T-helper 2 cell treated with Interferon-gamma antibody and Interleukin-4, amounts not matched to agents 5 μg/mL and 100 μg/mL, for 36 hours (primary cell): ENCODE results near the gene RHBG.
"Not testable (repeated sequence)": the region's sequence is repeated elsewhere in the genome, so short reads cannot be mapped to it uniquely, and the experiment has no call there.

Source experiments
- DNase-seq: peaks from one replicate; pipeline ENCODE4 v3.0.0; 2021; ENCODE audit warnings: low spot score
- H3K27ac Mint-ChIP-seq: one replicate; pipeline ENCODE4 v1.8.0; 2021; ENCODE audit warnings: mild to moderate bottlenecking, mixed read lengths
- H3K27me3 Mint-ChIP-seq: one replicate; pipeline ENCODE4 v1.8.0; 2021; ENCODE audit warnings: low read depth, mixed read lengths
- H3K36me3 Mint-ChIP-seq: one replicate; pipeline ENCODE4 v1.8.0; 2021; ENCODE audit warnings: low read depth, mixed read lengths
- H3K4me1 Mint-ChIP-seq: one replicate; pipeline ENCODE4 v1.8.0; 2021; ENCODE audit warnings: low read depth, mixed read lengths
- H3K4me3 Mint-ChIP-seq: one replicate; pipeline ENCODE4 v1.8.0; 2022; ENCODE audit warnings: mild to moderate bottlenecking, moderate library complexity, mixed read lengths
- H3K9me3 Mint-ChIP-seq: one replicate; pipeline ENCODE4 v1.8.0; 2021; ENCODE audit warnings: mixed read lengths

Gene RHBG, protein sequence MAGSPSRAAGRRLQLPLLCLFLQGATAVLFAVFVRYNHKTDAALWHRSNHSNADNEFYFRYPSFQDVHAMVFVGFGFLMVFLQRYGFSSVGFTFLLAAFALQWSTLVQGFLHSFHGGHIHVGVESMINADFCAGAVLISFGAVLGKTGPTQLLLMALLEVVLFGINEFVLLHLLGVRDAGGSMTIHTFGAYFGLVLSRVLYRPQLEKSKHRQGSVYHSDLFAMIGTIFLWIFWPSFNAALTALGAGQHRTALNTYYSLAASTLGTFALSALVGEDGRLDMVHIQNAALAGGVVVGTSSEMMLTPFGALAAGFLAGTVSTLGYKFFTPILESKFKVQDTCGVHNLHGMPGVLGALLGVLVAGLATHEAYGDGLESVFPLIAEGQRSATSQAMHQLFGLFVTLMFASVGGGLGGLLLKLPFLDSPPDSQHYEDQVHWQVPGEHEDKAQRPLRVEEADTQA

DNA sequence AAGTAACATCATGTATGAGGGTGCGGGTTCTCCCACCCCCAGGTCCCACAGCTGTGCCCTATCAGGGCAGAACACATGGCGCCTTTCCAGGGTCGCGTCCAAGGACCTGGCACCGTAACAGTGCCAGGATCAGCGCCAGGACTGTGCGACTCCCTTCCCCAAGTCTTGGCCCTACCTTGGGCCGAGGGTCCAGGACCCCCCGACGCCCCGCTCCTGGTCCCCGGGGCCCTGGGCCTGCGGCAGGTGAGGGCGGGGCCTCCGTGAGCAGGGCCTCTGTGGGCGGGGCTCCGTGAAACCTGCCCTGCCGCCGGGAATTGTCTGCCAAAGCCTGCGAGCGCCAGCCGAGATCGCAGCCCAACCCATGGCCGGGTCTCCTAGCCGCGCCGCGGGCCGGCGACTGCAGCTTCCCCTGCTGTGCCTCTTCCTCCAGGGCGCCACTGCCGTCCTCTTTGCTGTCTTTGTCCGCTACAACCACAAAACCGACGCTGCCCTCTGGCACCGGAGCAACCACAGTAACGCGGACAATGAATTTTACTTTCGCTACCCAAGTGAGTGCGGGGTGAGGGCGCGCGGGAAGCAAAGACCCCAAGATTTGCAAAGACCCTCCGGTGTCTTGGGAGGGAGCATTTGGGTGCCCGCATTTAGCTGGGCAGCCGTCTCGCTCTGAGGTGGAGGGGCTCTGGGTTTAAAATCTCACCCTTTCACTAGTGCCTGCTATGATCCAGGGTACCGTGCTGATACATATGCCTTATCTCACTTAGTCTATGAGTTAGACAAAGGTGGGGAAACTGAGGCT, at the start of gene RHBG:
RHBG (plus strand) TSS at position 323 of the 796 bp plus-strand sequence; CDS start at position 362, 39 bp downstream.
- Mint-ChIP-seq H3K4me3 (peak within 1 kb of the TSS; percentile 54), H3K36me3 (no peaks in the 10 kb centered on the region), H3K27me3 (peaks cover 63% of the 10 kb centered on the region), H3K27ac (no peak within 1 kb of the TSS), H3K9me3 (no peaks in the 10 kb centered on the region), H3K4me1 (no peaks in the 10 kb centered on the region)
- no peak for DNase-seq

DNA sequence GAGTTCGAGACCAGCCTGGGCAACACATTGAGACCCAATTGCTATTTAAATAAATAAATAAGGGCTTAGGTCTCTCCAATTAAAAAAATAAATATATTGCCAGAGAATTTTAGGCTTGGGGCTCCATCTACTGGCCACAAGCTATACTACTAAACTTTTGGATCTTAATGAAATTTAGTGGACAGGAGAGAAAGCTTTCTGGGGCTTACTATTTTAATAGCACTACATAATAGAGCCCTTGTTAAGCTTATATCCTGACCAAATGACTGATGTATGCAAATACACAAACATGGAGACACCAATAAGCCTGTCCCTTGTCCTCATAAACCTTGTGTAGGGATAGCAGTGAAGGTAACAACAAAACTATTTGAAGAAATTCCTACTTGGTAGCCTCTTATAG, 49.3 kb upstream of the RHBG start:
- no peak for DNase-seq
- no peak overlapping the region for H3K27ac Mint-ChIP-seq
- no peaks in the 10 kb centered on the region for H3K4me1 Mint-ChIP-seq
- H3K9me3 Mint-ChIP-seq: no peaks in the 10 kb centered on the region
- no peak overlapping the region for H3K4me3 Mint-ChIP-seq
- H3K27me3 Mint-ChIP-seq: no peaks in the 10 kb centered on the region
- peaks cover 55% of the 10 kb centered on the region for H3K36me3 Mint-ChIP-seq

DNA sequence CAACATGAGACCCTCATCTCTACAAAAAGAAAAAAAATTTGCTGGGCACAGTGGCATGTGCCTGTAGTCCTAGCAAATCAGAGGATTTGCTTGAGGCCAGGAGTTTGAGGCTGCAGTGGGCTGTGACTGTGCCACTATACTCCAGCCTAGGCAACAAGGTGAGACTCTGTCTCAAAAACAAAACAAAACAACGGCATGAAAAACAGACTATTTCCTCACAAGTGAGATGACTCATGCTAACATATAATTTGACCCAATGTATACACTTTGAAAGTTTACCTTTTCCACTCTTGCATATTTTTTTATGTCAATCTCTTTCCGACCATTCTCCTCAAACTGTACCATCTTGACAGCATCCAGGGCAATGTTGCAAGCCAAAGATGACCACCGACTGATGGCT, 48.5 kb upstream of the RHBG start:
- Mint-ChIP-seq H3K4me3 (no peak overlapping the region), H3K9me3 (no peaks in the 10 kb centered on the region), H3K36me3 (peaks cover 58% of the 10 kb centered on the region), H3K27me3 (no peaks in the 10 kb centered on the region), H3K27ac (no peak overlapping the region), H3K4me1 (no peaks in the 10 kb centered on the region)
- no peak for DNase-seq

DNA sequence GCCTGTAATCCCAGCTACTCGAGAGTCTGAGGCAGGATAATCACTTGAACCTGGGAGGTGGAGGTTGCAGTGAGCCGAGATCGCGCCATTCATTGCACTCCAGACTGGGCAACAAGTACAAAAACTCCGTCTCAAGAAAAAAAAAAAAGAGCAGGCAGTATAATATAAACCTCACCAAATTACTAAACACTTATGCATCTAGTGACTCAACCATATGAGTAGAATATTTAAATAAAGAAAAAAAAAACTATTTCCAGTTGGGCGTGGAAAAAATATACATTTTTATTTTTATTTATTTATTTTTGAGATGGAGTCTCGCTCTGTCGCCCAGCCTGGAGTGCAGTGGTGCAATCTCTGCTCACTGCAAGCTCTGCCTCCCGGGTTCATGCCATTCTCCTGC, 45.8 kb upstream of the RHBG start:
- not testable (repeated sequence) for H3K4me3 Mint-ChIP-seq, H3K9me3 Mint-ChIP-seq, H3K4me1 Mint-ChIP-seq, H3K27ac Mint-ChIP-seq, DNase-seq, H3K27me3 Mint-ChIP-seq
- peaks cover 58% of the 10 kb centered on the region for H3K36me3 Mint-ChIP-seq

DNA sequence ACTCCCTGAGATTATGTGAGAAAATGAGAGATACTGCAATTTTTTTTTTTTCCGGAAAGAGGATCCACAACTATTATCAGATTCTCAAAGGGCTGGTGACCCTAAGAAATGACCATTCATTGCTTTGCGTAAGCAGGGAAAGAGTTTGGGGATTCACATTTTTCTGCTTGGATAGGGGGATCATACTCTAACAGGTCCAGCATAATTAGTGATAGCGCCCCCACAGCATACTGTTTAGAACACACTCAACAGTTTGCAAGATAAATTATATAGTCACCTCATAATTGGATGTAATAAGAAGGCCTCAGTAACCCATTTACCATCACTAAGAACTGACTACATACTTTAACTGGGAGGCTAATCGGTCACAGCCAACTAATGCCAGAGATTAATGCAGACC, 32.8 kb upstream of the RHBG start:
- H3K4me3 Mint-ChIP-seq: peak overlapping the region; percentile 95
- DNase-seq: no peak
- H3K27me3 Mint-ChIP-seq: no peaks in the 10 kb centered on the region
- H3K9me3 Mint-ChIP-seq: no peaks in the 10 kb centered on the region
- peaks cover 48% of the 10 kb centered on the region for H3K36me3 Mint-ChIP-seq
- H3K27ac Mint-ChIP-seq: no peak overlapping the region
- peaks cover 19% of the 10 kb centered on the region for H3K4me1 Mint-ChIP-seq

DNA sequence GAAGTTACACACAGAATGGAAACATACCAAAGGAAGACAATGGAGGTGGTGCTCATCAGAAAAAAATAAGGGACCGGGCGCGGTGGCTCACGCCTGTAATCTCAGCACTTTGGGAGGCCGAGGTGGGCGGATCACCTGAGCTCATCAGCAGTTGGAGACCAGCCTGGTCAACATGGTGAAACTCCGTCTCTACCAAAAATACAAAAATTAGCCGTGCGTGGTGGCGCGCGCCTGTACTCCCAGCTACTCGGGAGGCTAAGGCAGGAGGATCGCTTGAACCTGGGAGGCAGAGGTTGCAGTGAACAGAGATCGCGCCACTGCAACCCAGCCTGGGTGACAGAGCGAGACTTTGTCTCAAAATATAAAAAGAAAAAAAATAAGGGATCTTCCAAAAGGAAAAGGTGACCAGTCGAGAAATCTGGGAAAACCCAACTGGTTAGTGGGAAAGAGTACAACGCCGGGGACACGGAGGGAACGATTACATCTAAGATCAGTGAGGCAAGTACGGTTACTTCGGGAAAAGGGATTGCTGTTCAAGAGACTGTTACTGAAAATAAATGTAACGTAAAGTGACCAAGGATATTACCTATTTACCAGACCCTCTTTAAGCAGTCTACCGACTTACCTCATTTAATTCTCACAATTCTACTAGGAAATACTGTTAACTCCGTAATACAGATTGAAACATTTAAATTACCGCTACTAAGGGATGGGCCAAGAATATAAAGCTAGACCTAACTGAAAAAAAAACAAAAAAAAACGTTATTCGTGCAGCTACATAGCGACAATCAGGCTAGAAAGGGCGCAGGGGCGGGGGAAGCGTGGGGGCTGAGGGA, 31.7 kb upstream of the RHBG start:
- peak; percentile 5 for DNase-seq
- H3K4me3 Mint-ChIP-seq: peak overlapping the region; percentile 95
- peaks cover 43% of the 10 kb centered on the region for H3K36me3 Mint-ChIP-seq

DNA sequence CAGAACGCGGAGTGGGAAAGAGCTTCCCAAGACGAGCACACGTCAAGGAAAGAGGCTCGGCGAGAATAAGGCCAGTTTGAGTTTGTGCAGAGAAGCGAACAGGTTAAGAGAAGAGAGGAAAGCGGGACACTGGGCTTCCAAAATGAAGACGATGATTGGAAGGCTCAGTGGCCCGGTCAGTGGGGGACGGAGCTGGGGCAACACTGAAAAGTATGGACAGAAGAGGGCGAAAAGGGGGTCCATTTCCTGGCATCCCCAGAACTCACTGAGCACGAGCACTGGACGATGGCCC, 31.2 kb upstream of the RHBG start:
- no peak for DNase-seq
- H3K27ac Mint-ChIP-seq: peak overlapping the region; percentile 98
- peak overlapping the region; percentile 95 for H3K4me3 Mint-ChIP-seq
- peaks cover 38% of the 10 kb centered on the region for H3K36me3 Mint-ChIP-seq
- no peaks in the 10 kb centered on the region for H3K9me3 Mint-ChIP-seq
- H3K4me1 Mint-ChIP-seq: peaks cover 19% of the 10 kb centered on the region
- H3K27me3 Mint-ChIP-seq: no peaks in the 10 kb centered on the region

More for the DNA sequence above, 31.7 kb upstream of the RHBG start:
- H3K27ac Mint-ChIP-seq: peak overlapping the region; percentile 98
- H3K4me1 Mint-ChIP-seq: peaks cover 19% of the 10 kb centered on the region
- H3K27me3 Mint-ChIP-seq: no peaks in the 10 kb centered on the region
- no peaks in the 10 kb centered on the region for H3K9me3 Mint-ChIP-seq

DNA sequence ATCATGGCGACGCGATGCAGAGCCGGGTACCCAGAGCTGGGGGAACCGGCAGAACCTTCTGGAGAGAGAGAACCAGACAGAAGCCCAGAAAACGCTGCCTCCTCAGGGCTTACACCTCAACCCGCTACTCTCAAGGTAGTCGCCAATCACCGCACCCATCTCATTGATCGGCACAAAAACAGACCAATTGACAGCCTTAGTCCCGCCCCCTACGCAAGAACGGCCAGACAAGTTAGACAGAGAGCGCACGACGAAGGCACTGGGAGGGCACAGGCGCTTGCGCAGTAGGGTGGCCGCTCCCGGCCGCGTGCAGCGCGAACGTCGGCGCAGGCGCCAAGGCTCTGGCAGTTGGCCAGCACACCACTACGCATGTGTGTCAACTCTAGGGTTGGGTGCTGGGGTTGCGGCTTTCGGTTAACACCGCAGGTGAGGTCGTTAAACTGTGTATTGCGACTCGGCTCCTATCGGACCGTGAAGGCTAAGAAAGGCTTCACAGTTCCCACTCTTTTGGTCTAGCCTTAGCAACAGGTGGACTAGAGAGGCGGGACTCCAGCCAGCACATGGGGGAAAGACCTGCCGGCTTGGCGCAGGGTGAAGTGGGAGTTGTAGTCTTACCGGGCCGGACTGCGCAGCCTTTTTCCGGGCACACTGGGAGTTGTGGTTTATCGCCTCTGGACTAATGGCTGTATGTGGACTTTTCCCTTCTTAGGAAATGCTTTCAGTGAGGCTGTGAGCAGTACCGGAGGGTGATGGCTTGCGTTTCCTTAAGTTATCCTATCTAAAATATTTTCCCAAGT, 30.6 kb upstream of the RHBG start, which contains the start of the genes CCT3 and TSACC:
CCT3 (minus strand) TSS at position 113 of the 797 bp plus-strand sequence; CDS start at position 5, 108 bp downstream.
TSACC (plus strand) TSS at position 347 of the 797 bp plus-strand sequence. CDS start 1,232 bp downstream, outside the sequence.
- Mint-ChIP-seq H3K4me1 (peaks cover 18% of the 10 kb centered on the region), H3K9me3 (no peaks in the 10 kb centered on the region), H3K36me3 (peaks cover 35% of the 10 kb centered on the region), H3K27ac (peak within 1 kb of the TSS; percentile 98), H3K27me3 (peaks cover 4% of the 10 kb centered on the region), H3K4me3 (peak within 1 kb of the TSS; percentile 95)
- DNase-seq: peak; percentile 100

DNA sequence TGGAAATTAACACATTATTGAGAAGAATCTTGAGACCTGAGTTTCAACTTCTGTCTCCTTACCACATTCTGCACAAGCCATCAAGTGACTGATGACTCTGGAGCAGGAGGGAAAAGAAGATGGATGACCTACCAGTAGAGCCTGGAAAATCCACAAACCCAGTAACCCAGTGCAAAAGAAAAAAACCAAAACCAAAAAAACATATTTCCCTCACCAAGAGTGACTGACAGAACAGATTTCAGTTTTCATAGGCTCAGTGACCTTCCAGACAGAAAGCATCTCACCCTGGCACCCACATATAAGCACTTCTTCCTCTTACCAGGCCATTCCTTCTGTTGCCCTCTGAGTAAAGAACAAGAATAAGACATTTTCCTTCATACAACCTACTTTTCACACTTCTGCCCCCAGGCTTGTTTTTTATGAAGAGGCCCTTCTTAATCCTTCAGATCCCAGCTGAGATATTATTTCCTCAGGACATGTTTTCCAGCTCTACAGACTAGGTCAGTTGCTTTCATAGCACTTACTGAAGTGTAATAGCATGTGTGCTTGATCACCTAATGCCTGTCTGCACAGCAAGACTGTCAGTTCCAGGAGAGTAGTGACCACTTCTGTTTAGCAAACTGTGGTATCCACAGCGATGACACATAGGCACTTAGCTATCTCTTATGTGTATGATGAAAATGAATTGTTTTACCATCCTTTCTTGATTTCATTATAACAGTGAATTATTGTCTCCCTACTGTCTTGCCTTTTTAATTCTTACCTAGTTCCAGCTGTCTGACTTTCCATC, 26.6 kb upstream of the RHBG start:
- DNase-seq: no peak
- H3K36me3 Mint-ChIP-seq: peaks cover 6% of the 10 kb centered on the region
- H3K27me3 Mint-ChIP-seq: peaks cover 20% of the 10 kb centered on the region
- H3K27ac Mint-ChIP-seq: no peak overlapping the region
- no peaks in the 10 kb centered on the region for H3K9me3 Mint-ChIP-seq
- H3K4me3 Mint-ChIP-seq: no peak overlapping the region
- no peaks in the 10 kb centered on the region for H3K4me1 Mint-ChIP-seq

DNA sequence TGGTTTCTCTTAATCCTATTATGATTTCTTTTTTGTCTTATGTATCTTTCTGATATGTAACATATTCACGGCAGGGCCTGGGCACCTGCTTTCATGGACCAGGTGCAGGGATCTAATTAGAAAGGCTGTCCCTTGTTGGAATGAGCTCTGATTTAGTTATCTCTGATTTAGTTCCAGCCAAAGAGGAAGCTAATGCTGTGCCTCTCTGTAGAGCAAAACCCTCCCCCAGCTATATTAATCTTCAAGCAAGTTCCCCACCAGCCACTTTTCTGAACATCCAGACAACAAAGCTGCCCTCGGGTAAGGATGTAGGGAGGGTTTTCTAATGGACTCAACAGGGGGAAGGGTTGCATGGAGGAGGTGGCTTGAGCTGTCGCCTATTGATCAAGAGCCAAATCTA, 24.6 kb upstream of the RHBG start:
- Mint-ChIP-seq H3K9me3 (no peaks in the 10 kb centered on the region), H3K4me3 (no peak overlapping the region), H3K27ac (no peak overlapping the region), H3K36me3 (no peaks in the 10 kb centered on the region), H3K4me1 (no peaks in the 10 kb centered on the region), H3K27me3 (peaks cover 26% of the 10 kb centered on the region)
- DNase-seq: no peak

DNA sequence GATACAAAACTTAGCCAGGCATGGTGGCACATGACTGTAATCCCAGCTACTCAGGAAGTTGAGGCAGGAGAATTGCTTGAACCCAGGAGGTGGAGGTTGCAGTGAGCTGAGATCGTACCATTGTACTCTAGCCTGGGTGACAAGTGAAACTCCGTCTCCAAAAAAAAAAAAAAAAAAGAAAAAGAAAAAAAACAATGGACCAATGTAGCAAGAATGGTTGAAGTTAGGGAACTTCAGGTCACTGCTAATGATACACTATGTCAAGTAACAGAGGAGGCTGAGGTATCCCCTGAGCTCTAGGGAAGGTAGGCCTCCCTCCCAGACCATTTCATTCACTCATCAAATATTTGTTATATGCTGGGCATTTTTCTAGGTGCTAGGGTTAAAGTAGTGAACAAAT, 23.0 kb upstream of the RHBG start:
- DNase-seq, H3K4me3 Mint-ChIP-seq, H3K9me3 Mint-ChIP-seq, H3K27ac Mint-ChIP-seq, H3K36me3 Mint-ChIP-seq, H3K4me1 Mint-ChIP-seq: not testable (repeated sequence)
- H3K27me3 Mint-ChIP-seq: peaks cover 26% of the 10 kb centered on the region

DNA sequence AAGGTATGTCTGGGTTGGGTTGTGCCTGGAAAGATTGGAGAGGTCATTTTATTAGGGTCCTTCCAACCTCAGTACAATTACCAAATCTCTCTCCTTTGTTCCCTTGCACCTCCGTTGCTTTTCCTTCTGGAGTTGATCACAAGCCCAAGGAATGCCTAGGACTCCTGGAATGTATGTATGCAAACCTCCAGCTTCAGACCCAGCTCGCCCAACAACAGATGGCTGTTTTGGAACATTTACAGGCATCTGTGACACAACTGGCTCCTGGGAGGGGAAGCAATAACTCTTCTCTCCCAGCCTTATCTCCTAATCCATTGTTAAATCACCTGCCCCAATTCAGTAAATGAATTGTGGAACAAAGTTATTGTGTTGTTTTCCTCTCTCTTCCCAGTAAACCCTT, 22.4 kb upstream of the RHBG start:
- Mint-ChIP-seq H3K27ac (no peak overlapping the region), H3K36me3 (no peaks in the 10 kb centered on the region), H3K4me1 (peaks cover 4% of the 10 kb centered on the region), H3K27me3 (peaks cover 26% of the 10 kb centered on the region), H3K9me3 (no peaks in the 10 kb centered on the region), H3K4me3 (no peak overlapping the region)
- DNase-seq: no peak
